Upper lobe of left lung (tissue), 4 donors: Measurements from ENCODE around the gene AATF.

ENCODE experiments used
- CTCF ChIP-seq, 6 experiments: fragments of 450-650 bp in 4 of 6; fragments of 200-600 bp in 2 of 6; sonication (generic) in 2 of 6; IDR thresholded peaks; one replicate each; pipeline ENCODE4 v1.5.1; 2016 to 2019; ENCODE audit warnings: antibody characterized with exemption in 6 of 6
- POLR2AphosphoS5 ChIP-seq, 2 donors: sonication (generic); formaldehyde crosslinking; IDR thresholded peaks; one replicate each; pipeline ENCODE4 v1.5.1; 2017; ENCODE audit warnings: antibody characterized with exemption in 2 of 2

DNA sequence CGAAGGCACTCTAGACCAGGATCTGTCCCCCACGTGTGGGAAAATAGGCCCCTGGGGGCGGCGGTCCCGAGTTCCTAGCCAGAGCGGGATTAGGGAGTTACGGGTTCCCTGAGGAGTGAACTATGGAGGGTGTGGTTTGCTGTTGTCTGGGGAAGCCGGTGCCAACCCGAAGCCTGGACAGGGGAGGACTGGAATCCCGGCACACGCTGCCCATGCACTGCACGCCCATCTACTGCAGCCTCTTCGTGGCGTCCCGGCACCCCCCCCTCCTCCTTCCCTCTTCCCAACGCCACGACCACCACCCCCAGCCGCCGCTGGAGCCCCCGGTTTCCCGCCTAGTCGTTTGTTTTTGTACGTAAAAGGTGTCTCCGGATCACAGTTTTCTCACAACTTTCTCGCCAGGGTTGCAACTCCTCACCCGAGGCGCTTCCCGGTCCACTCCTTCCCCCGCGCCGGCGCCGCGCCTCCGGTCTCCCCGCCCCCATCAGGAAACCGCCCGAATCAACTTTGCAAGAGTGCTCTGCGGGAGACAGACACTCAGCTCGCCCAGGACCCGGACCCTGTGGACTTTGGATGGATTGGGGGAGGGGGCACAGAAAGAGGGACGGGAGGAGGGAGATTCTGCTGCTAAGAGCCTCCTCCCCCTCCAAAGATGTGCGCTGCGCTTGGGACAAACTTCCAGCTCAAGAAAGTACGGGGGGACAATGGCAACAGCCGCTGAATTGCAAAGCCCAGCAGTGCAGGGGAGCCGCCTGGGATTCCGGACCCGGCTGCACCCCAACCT is 12.9 kb upstream of the AATF start:
- TF ChIP-seq CTCF (IDR thresholded peaks at IDR 0.05) (no peak), POLR2AphosphoS5 (IDR thresholded peaks at IDR 0.05) (no peak)
